Measurements from ENCODE around the gene SUOX.
A peak's percentile ranks its signal among the peaks of the same experiment; 100 is the strongest.
"Not testable (repeated sequence)": the region's sequence is repeated elsewhere in the genome, so short reads cannot be mapped to it uniquely, and the experiment has no call there.

The SUOX gene

DNA sequence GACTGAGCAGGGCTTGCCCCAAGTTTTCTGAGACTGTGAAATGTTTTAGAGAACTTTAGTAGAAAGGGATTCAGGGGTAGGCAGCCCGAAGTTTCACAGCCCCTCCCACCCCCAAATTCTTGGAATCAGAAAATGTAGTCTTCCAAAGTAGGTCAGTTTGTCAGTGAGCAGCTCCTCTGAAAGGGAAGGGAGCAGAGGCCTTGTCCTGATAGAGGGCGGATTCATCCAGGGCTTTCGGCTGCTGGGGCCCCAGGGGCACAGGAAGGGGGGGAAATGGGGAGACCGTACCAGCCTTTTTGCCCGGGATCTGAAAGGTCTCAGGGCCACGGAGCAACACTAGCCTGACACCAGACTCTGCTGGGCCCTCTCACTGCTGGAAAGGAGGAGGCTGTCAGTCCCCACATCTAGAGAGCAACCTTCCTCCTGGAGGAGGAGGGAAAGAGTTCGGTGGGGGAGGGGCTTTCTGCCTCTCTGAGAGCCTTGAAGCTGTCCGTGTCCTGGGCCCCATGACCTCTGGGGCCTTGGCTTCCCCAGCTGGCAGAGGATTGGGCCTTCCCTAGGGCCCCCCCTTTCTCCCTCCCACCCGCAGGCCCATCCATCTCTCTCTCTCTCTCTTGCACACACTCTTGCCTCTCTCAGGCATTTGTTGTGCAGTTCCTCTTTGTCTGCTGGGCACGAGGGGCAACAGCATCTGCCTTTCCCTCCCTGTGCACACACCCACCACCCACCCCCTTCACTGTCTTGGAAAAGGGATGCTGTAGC, 23.5 kb downstream of the SUOX start, which contains the start of gene IKZF4:
Gene IKZF4, plus strand, starts transcription at position 621 of the 762 bp plus-strand sequence. CDS start 451 bp downstream, outside the sequence.
- no peak for DNase-seq (ENCODE audit: low read depth, low spot score)

DNA sequence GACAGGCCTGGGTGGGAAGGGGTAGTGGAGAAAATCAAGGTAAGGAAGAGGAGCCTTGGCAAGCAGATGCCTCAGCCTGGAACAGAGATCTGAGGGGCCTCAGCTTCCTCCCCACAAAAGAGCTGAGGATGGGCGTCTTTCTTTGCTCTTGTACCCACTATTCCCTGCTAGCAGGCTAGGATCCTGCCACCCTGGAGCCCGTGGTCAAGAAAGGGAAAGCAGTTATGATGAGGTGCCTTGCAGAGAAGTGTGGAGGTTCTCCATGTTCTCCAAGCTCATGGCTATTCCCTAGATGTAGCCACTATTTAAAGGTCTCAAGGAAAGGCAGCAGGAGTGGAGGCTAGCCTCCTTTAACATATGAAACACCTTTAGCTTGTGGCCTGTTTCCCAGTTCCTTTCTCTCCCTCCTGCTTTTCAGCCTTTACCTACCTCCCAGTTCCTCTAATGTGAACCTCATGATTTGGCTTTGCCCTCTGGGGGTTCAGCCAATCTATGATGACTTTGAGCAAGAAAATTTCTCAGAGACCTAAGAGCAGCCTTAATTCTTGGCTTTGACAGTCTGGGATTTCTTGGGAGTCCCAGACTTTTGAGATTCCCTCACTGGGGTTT, 24.9 kb downstream of the SUOX start:
- no peak for DNase-seq (ENCODE audit: low read depth, low spot score)

DNA sequence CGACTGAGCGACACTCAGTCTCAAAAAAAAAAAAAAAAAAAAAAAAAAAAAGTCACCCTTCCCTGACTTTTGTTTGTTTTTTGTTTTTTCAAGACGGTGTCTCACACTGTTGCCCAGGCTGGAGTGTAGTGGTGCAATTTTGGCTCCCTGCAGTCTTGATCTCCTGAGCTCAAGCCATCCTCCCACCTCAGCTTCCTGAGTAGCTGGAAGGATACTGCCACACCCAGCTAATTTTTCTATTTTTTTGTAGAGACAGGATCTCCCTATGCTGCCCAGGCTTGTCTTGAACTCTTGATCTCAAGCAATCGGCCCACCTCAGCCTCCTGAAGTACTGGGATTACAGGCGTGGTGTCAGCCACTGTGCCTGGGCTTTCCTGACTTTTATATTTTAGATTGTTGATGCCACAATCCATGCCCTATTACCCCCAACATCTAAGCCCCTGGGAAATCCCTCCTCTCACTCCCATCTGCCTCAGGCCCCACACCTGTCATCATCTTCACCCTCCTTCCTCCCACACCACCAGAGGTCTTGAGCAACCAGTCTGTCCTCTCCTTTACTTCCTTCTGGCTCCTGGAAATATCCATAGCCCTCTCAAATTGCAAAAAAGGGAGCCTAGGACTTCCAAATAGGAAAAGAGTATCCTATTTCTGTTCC, 31.6 kb downstream of the SUOX start:
- no peak for DNase-seq (ENCODE audit: low read depth, low spot score)

DNA sequence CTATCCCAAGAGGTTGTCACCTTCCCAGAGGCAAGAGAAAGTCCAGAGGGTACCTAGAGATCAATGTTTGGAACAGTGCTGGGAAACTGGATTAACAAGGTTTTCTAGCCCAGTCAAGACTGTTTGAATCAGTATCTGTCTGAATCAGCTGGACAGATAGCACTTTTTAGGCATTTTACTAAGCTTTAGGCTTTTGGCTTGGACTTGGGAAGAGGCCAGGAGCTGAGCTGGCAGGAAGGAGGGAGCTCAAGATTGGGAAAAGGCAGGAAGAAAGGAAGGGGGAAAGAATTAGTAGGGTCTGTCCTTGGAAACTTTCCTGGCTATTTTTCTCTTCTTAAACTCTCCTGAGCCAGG, 32.1 kb downstream of the SUOX start:
- DNase-seq (ENCODE audit: low read depth, low spot score): no peak

DNA sequence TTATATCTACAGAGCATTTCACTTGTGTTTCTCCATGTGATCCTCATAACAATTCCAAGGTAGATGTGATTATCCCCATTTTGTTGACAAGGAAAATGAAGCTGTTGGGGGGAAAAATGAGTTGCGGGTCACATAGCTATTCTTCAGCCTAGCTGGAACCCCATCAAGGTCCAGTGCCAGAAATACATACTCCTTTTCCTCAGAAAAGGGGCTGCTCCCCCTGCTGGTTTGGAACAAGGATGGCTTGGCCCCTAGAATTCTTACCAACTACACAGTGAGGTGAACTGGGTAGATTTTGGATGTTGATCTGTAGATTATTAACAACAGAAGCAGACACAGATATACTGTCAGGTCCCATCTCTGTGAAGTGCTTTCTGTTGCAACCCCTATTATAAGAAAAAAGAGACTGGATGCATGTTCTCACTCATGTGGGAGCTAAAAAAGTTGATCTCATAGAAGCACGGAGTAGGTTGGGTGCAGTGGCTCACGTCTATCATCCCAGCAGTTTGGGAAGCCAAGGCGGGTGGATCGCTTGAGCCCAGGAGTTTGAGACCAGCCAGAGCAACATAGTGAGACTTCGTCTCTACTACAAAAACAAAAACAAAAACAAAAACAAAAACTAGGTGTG, 32.7 kb downstream of the SUOX start:
- no peak for DNase-seq (ENCODE audit: low read depth, low spot score)

DNA sequence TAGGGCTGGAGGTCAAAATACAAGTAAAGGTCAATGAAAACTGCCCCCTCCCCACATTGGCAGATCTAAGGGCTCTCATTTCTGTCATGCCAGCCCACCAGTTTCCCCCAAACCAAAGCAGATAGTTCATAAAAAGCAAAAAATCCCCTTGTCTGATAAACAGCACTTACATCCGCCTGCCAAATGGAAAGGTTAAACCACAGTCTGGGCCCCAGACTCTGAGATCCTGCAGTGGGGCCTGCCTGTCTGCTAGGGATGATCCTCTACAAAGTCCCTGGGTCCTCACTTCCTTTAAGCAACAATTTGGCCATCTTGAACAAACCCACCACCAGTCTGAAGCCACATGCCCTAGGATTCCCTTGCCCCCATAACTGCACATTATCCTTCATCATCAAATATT, 34.9 kb downstream of the SUOX start:
- no peak for DNase-seq (ENCODE audit: low read depth, low spot score)

DNA sequence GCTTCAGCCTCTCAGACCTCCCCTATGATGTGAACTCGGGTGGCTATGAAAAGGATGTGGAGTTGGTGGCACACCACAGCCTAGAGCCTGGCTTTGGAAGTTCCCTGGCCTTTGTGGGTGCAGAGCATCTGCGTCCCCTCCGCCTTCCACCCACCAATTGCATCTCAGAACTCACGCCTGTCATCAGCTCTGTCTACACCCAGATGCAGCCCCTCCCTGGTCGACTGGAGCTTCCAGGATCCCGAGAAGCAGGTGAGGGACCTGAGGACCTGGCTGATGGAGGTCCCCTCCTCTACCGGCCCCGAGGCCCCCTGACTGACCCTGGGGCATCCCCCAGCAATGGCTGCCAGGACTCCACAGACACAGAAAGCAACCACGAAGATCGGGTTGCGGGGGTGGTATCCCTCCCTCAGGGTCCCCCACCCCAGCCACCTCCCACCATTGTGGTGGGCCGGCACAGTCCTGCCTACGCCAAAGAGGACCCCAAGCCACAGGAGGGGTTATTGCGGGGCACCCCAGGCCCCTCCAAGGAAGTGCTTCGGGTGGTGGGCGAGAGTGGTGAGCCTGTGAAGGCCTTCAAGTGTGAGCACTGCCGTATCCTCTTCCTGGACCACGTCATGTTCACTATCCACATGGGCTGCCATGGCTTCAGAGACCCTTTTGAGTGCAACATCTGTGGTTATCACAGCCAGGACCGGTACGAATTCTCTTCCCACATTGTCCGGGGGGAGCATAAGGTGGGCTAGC, 37.7 kb downstream of the SUOX start:
- no peak for DNase-seq (ENCODE audit: low read depth, low spot score)

DNA sequence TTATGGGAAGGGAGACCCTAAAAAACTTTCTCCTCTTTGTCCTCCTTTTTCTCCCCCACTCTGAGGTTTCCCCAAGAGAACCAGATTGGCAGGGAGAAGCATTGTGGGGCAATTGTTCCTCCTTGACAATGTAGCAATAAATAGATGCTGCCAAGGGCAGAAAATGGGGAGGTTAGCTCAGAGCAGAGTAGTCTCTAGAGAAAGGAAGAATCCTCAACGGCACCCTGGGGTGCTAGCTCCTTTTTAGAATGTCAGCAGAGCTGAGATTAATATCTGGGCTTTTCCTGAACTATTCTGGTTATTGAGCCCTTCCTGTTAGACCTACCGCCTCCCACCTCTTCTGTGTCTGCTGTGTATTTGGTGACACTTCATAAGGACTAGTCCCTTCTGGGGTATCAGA, 40.1 kb downstream of the SUOX start:
- DNase-seq (ENCODE audit: low read depth, low spot score): no peak

DNA sequence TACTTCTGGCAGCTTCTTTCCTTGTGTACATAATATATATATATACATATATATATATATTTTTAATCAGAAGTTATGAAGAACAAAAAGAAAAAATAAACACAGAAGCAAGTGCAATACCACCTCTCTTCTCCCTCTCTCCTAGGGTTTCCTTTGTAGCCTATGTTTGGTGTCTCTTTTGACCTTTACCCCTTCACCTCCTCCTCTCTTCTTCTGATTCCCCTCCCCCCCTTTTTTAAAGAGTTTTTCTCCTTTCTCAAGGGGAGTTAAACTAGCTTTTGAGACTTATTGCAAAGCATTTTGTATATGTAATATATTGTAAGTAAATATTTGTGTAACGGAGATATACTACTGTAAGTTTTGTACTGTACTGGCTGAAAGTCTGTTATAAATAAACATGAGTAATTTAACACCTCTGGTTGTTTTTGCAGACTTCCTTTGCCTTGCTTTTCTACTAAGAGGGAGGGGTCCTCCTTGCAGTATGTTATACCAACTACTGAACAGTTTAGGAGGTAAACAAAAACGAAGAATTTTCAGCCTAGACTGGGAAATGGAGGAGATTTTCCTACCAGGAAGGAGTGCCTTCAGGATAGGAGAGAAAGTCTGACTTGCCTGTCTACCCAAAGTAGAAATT, 41.1 kb downstream of the SUOX start:
- no peak for DNase-seq (ENCODE audit: low read depth, low spot score)

DNA sequence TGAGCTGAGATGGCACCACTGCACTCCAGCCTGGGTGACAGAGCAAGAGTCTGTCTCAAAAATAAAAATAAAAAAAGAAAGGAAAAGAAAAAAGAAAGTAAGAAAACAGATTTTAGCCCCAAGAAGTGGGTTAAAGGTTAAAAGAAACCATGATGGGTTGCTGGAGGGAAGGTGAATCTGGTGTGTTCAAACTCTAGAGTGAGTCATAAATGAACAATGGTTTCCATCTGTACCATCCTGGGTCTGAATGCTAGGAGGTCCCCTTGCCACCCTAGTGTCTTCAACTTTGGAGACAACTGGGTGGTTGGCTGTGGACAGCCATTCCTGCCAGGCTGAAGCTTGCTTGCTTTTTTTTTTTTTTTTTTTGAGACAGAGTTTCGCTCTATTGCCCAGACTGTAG, 43.1 kb downstream of the SUOX start:
- no peak for DNase-seq (ENCODE audit: low read depth, low spot score)

DNA sequence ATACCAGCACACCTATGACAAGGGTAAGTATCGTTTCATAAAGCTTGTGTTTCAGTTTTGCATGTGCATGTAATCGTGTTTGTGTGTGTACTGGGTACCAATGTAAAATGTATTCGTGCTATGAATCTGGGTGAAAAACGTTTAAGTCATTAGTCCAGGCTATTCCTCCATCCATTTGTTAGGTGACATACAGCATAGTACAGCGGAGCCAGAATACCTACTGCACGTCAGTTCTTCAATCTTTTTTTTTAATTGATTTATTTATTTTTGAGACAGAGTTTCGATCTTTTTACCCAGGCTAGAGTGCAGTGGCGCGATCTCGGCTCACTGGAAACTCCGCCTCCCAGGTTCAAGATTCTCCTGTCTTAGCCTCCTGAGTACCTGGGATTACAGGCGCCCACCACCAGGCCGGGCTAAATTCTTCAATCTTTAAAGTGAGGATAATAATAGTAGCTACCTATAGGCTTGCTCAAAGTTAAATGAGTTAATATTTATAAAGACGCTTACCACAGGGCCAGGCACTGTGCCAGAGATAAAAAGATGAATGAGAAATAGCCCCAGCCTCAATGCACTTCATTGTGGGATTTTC, 44.0 kb downstream of the SUOX start:
- no peak for DNase-seq (ENCODE audit: low read depth, low spot score)

DNA sequence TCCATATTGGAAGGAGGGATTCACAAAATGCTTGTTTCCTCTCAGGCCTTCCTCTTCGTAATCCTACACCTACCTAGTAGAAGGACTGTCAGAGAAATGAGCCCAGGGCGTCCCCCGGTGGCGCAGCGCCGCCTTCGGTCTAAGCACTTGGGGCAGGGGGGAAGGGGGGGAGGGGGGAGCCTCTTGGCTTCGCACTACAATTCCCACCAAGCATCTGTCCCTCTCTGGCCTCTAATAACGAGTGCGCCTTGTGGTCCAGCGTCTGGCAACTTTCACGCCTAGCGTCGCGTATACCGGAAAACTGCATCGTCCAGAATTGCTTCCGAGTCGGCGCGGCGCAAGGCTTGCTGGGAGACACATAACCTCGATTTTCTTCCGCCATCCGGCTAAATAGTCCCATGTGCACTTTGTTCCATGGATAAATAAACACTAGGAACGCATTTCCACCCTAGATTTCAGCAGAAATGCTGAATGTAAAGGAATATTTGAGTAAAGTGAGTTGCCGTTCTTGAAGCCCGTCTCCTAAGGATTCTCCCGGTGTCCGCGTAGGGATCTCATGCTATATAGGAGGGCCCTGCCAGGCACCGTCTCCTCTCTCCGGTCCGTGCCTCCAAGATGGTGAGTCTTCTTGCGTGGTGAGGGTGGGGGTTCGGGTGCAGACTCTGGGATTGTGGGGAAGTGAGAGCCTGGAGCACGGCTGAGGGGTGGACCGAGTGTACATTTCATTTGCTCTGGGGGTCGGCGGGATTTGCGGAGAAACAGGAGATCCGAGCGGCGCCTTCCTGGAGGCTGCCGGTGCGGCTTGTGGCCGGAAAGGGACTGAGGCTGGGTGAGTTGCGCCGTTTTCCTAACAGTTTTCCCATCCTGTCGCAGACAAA, 44.7 kb downstream of the SUOX start, which contains the start of gene RPS26:
Gene RPS26, plus strand, starts transcription at position 367 of the 878 bp plus-strand sequence. Its CDS starts 249 bp downstream, at position 616.
- peak; percentile 100 for DNase-seq (ENCODE audit: low read depth, low spot score)

DNA sequence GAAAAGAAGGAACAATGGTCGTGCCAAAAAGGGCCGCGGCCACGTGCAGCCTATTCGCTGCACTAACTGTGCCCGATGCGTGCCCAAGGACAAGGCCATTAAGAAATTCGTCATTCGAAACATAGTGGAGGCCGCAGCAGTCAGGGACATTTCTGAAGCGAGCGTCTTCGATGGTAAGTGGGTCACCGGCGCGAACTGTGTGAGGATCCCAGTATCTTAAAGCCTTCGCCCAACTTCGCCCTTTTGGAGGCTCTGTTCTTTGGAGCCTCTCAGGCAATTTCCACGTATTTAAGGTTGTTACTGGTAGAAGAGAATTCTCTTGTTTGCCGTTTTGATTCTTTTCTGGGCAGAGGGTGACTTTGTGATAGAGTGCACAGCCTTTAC, 45.3 kb downstream of the SUOX start:
- not testable (repeated sequence) for DNase-seq (ENCODE audit: low read depth, low spot score)

DNA sequence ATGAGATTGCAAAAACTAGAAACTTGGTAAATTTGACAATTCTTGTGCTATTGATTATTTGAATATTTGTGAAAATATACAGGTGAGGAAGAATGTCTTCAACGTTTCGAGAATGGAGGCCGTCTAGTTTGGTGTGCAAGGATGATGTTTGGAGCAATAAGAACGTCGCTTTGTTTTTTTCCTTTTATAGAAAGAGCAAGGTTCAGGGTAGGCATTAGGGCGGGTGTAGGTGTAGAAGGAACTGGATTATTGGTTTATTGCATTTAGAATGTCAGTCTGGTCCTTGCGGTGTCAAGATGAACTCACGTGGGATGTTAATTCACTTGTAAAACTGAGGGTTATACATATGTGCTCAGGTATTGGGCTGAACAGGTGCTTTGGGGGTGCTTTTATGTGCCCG, 45.8 kb downstream of the SUOX start:
- no peak for DNase-seq (ENCODE audit: low read depth, low spot score)

DNA sequence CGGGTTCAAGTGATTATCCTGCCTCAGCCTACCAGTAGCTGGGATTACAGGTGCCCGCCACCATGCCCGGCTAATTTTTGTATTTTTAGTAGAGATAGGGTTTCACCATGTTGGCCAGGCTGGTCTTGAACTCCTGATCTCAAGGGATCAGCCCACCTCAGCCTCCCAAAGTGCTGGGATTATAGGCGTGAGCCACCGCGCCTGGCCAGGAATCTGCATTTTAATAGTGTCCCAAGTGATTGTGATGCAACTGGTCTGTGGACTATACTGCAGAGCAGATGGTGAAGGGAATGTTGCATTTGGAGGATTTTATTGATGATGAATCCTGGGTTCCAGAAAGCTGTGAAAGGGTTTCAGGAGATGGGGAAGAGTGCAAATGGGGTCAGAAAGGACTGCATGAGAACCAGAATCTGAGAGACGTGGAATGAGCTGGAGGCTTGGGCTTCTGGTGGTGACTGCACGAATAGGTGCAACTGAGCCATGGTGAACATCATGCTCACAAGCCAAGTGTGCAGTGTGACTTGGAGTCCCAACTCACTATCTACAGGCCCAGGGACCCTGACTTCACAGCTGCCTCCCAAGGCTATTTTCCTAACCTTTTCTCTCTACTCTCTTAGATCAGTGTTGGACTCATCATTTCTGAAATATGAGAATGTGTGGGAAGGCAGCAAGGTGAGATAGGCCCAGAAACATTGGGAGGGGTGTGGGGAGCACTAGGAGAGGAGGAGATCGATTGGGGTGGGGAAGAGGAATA, 49.1 kb downstream of the SUOX start:
- DNase-seq (ENCODE audit: low read depth, low spot score): no peak

DNA sequence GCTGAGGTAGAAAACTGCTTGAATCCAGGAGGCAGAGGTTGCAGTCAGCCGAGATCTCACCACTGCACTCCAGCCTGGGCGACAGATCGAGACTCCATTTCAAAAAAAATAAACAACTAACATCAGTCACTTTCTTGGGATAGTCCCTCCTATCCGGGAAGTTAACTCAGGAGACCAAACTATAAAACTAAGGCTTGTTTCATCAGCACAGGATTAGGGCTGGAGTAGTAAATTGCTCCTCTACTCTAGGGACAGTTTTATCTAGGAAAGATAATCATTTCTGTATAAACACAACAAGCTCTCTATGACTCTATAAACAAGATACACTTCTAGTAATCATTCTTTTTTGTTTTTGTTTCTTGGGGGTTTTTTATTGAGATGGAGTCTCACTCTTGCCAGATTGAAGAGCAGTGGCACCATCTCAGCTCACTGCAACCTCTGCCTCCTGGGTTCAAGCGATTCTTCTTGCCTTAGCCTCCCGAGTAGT, 56.4 kb downstream of the SUOX start:
- no peak for DNase-seq (ENCODE audit: low read depth, low spot score)

Measured in iPS DF 19.7 (cell line).